HG02840 (cell line): ENCODE measurements around the gene CIDEB.
A peak's percentile ranks its signal among the peaks of the same experiment; 100 is the strongest.

Source experiments
- ATAC-seq: cut with Tn5 transposase; IDR thresholded peaks from one replicate; pipeline ENCODE4 v1.9.1; 2021; ENCODE audit warnings: mild to moderate bottlenecking, moderate library complexity, moderate number of reproducible peaks; ENCODE audit not compliant: unreplicated experiment, low FRiP score

CIDEB gene

GRCh38 chr14:24272467-24272866 is 35.3 kb downstream of the CIDEB start:
- ATAC-seq, result no peak

GRCh38 chr14:24271834-24272263 is 35.9 kb downstream of the CIDEB start:
- no peak for ATAC-seq

GRCh38 chr14:24271134-24271833 is 36.5 kb downstream of the CIDEB start, which contains the start of gene RABGGTA:
Gene RABGGTA, minus strand, starts transcription at chr14:24271597. Its CDS starts 482 bp downstream, at chr14:24271115.
- peak; percentile 86 for ATAC-seq

GRCh38 chr14:24270537-24271133 is 37.1 kb downstream of the CIDEB start:
- ATAC-seq, result no peak

GRCh38 chr14:24269910-24270536 is 37.8 kb downstream of the CIDEB start:
- ATAC-seq, result no peak

GRCh38 chr14:24269368-24269767 is 38.4 kb downstream of the CIDEB start:
- ATAC-seq, result no peak

GRCh38 chr14:24268225-24268624 is 39.6 kb downstream of the CIDEB start:
- no peak for ATAC-seq

- ATAC-seq, result no peak
Observed at GRCh38 chr14:24267516-24267915, 40.3 kb downstream of the CIDEB start.

GRCh38 chr14:24266344-24267244 is 41.2 kb downstream of the CIDEB start:
- ATAC-seq, result no peak

- ATAC-seq, result no peak
Observed at GRCh38 chr14:24264298-24264697, 43.5 kb downstream of the CIDEB start.

GRCh38 chr14:24263848-24264247 is 43.9 kb downstream of the CIDEB start:
- ATAC-seq, result no peak

GRCh38 chr14:24262821-24263733 is 44.7 kb downstream of the CIDEB start, which contains the start of gene TGM1:
Gene TGM1, minus strand, starts transcription at chr14:24263177. Its CDS starts 825 bp downstream, at chr14:24262352.
- no peak for ATAC-seq

- no peak for ATAC-seq
Observed at GRCh38 chr14:24261969-24262327, 45.8 kb downstream of the CIDEB start.

- ATAC-seq, result no peak
Observed at GRCh38 chr14:24261256-24261968, 46.4 kb downstream of the CIDEB start.

GRCh38 chr14:24260780-24261157 is 47.0 kb downstream of the CIDEB start:
- ATAC-seq, result no peak

GRCh38 chr14:24260026-24260779 is 47.6 kb downstream of the CIDEB start:
- ATAC-seq, result no peak

- ATAC-seq, result no peak
Observed at GRCh38 chr14:24259282-24260025, 48.3 kb downstream of the CIDEB start.
